ENCODE measurements around the gene PCLO.
A peak's percentile ranks its signal among the peaks of the same experiment; 100 is the strongest.

PCLO gene

GRCh38 chr7:82821037-82821436 is 341.6 kb downstream of the PCLO start:
- DNase-seq = no peak

DNA sequence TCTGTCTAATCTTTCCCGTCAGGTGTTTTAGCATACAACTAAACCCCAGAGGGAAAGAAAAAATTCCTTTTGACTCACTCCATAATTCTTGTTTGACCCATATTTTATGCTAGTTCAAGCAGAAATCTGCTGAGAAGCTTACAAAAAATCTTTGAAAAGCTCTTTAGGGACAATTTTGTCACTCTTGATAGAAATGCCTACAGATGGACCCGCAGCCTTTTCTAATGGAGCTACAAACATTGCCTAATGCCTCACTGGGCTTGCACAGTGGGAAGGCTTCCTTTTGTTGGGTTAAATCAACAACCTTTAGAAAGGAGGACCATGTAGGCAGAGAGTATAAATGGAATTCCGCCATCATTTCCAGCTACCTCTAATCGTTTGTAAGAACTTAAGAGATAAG is 344.5 kb downstream of the PCLO start:
- no peak for DNase-seq

GRCh38 chr7:82816272-82816671 is 346.4 kb downstream of the PCLO start:
- DNase-seq = no peak

DNA sequence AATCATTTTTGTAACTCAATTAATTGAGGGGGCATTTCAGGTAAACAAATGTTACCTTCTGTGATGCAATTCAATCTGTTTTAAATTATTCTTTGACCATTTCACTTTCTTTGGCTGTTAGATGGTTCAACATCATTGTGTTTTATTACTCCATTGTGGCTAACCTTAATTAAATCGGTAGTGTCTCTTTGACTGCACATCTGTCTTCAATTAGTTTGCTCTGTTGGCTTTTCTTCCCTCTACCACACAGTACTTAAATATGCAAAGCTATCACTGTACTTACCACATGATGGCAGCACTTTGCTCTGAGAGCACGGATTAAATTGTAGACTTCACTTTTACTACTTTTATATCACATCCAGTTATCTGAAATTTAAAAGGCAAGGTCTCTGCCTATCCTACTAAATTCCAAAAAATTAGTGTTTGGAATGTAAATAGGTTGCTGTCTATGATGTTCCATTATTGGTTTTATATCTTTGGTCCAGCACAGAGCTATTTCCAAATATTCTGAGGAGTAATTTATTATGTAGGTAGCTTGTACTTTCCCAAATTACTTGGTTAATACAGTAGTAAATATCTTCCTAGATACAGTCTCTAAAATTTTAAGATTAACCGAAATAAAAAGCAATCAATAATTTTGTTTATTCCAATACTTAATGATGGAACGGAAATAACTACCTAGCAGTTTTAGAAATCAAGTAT is 352.0 kb downstream of the PCLO start:
- DNase-seq = peak; percentile 53

DNA sequence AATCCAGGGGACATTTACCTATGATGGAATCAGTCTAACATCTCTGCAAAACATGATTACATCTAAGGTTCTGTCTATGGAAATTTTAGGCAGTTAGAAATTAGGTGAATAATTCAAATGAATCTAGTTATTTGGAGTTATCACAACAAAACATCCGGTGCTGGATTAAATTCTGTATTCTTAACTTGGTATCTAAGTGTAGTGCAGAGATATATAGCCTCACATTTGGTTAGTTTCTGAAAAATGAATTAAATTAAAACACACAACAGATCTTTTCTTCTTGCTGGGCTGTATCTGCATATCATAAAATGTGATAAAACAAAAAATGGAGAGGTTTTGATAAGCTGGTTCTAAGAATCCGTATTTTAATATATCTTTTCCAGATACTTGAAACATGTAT is 354.1 kb downstream of the PCLO start:
- DNase-seq = no peak

DNA sequence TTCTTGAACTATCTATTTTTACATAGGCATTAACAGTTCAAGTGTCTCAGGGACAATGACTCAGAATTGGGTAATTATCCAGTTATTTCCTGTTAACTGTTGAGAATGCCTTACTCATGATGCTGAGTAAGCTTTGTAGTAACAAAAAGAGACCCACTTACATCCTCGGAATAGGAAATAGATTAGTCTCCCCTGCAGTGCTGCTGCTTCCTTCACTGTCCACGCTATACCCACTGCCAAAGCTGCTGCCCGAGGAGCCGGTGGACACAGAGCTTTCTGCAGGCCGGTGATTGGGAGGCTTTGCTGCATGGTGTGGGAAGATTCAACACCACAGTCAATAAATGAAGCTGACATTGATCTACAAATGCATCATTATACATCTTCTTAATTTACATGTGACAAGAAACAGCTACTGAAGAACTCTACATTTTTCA is 357.1 kb downstream of the PCLO start:
- DNase-seq = peak; percentile 60

GRCh38 chr7:82803411-82803810 is 359.3 kb downstream of the PCLO start:
- DNase-seq = no peak

GRCh38 chr7:82789883-82790609 is 372.6 kb downstream of the PCLO start:
- no peak for DNase-seq

- DNase-seq = no peak
These were observed 384.7 kb downstream of the PCLO start for GRCh38 chr7:82778021-82778420.

- DNase-seq = no peak
These were observed 399.8 kb downstream of the PCLO start for GRCh38 chr7:82762880-82763279.

DNA sequence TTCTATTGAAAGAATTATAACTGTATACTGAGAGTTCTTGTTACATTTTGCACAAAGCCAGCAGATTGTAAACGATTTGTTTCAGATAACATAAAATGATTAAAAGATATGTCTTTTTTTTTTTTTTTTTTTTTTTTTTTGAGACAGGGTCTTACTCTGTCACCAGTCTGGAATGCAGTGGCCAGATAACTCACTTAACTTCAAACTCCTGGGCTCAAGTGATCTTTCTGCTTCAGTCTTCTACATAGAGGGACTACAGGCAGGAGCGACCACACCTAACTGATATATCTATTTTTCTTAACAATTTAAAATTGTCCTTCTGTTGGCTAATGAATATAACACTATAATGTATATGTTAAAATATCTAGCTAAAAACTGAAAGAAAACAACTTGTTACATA is 401.9 kb downstream of the PCLO start:
- no peak for DNase-seq

GRCh38 chr7:82760074-82760473 is 402.6 kb downstream of the PCLO start:
- DNase-seq = no peak

- DNase-seq = no peak
These were observed 406.8 kb downstream of the PCLO start for GRCh38 chr7:82755705-82756551.

- no peak for DNase-seq
These were observed 412.7 kb downstream of the PCLO start for GRCh38 chr7:82750007-82750406.

DNA sequence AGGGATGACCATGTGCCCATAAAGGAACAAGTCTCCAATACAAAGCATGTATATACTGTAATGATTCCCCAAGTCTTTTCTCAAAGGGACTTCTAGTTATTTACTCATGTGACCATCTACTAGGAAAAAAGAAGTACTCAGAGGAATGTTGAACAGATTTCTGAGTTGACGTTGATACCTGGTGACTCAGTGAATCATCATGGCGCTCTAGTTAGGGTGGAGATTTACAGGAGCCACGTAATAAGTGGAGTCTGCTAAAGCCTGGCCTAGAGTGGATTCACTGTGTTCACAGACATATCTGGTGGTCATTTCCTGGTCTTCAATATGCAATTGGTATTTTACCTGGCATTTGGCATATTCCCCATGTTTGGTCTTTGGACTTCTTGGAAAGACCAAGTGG is 416.9 kb downstream of the PCLO start:
- no peak for DNase-seq

GRCh38 chr7:82745117-82745516 is 417.6 kb downstream of the PCLO start:
- no peak for DNase-seq

- no peak for DNase-seq
These were observed 420.5 kb downstream of the PCLO start for GRCh38 chr7:82742163-82742562.

DNA sequence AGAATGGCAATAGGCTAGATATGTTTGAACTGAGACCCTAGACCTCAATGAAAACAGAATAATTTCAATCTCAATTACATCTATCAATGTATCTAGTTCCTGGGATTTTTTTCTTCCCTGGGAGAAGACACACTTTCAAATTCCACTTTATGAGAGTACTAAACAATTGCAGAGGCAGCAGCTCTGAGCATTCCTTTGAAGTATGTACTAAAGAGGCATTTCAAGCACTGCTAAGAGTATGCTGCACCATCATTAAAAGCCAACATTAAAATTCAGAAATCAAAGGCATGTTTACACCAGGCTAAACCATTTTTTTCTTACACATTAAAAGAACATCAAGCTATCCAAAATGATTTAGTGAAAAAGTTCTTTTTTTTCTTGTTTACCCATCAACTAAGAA is 421.2 kb downstream of the PCLO start:
- DNase-seq = no peak

- DNase-seq = peak; percentile 59
These were observed 422.3 kb downstream of the PCLO start for GRCh38 chr7:82740246-82740848.

GRCh38 chr7:82736633-82737032 is 426.1 kb downstream of the PCLO start:
- no peak for DNase-seq

DNA sequence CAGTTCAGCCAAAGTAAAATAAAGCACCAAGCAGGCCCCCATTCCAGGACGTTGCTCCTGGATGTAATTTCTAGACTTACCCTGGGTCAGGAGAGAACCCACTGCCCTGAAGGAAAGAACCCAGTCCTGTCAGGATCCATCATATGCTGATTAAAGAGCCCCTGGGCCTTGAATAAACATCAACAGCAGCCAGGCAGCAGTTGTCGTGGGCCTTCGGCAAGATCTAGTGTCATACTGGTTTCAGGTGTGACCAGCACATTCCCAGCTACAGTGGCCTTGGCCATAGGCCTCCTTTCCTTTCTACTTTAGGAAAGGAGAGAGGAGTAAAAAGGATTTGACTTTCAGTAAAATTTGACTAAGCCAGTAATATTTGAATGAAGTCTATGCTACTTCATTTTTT is 430.0 kb downstream of the PCLO start:
- no peak for DNase-seq

GRCh38 chr7:82729172-82730030 is 433.3 kb downstream of the PCLO start:
- peak; percentile 56 for DNase-seq

Data from NCI-H748 treated with DMSO at 0.1 percent for 48 hours (cell line).